Brain microvascular endothelial cell (primary cell): ENCODE results near the gene IAH1.

ENCODE experiments used
- DNase-seq: peaks from one replicate; pipeline ENCODE4 v3.0.0-alpha.2; 2020
- H3K27ac ChIP-seq: fragments of 250-450 bp; sonication (Bioruptor Pico); 2 replicates; pipeline ENCODE4 v1.5.1; 2020; ENCODE audit warnings: mild to moderate bottlenecking, moderate library complexity
- H3K27me3 ChIP-seq: fragments of 250-450 bp; sonication (Bioruptor Pico); replicated peaks from 2 replicates; pipeline ENCODE4 v1.5.1; 2020; ENCODE audit warnings: mild to moderate bottlenecking
- H3K36me3 ChIP-seq: fragments of 250-450 bp; sonication (Bioruptor Pico); replicated peaks from 2 replicates; pipeline ENCODE4 v1.5.1; 2020; ENCODE audit warnings: mild to moderate bottlenecking
- H3K4me3 ChIP-seq: 2 replicates; pipeline ENCODE4 v1.5.1; 2011; ENCODE audit warnings: low read depth, mild to moderate bottlenecking, control low read depth, low read length, moderate library complexity
- CTCF ChIP-seq: IDR thresholded peaks from 2 replicates; pipeline ENCODE4 v1.5.1; 2011; ENCODE audit warnings: low read depth, mild to moderate bottlenecking, moderate library complexity, low read length, control low read depth, inconsistent platforms; ENCODE audit errors: missing control alignments
- in situ Hi-C: cut with HindIII; loops from 2 replicates; pipeline ENCODE4 v1.10.0; 2017; ENCODE audit warnings: low sequenced_read_pairs, low pct_ligation_motif_present

IAH1 gene

GRCh38 chr2:9466147-9466683 is 8.1 kb upstream of the IAH1 start:
- peaks cover 6% of the 10 kb centered on the region for H3K36me3 ChIP-seq
- DNase-seq, result no peak
- H3K27me3 ChIP-seq, result no peaks in the 10 kb centered on the region
- H3K27ac ChIP-seq, result no peak overlapping the region
- no peak overlapping the region for H3K4me3 ChIP-seq
- in situ Hi-C loops, result no loop called here
- TF ChIP-seq CTCF, result no peak

- H3K36me3 ChIP-seq, result peaks cover 6% of the 10 kb centered on the region
- in situ Hi-C loops, result no loop called here
Measured at GRCh38 chr2:9467687-9468086, 6.7 kb upstream of the IAH1 start.

GRCh38 chr2:9471206-9471605 is 3.1 kb upstream of the IAH1 start:
- TF ChIP-seq CTCF, result no peak
- no peaks in the 10 kb centered on the region for H3K27me3 ChIP-seq
- H3K4me3 ChIP-seq, result no peak overlapping the region
- DNase-seq, result no peak
- in situ Hi-C loops, result no loop called here
- H3K36me3 ChIP-seq, result peaks cover 3% of the 10 kb centered on the region
- H3K27ac ChIP-seq, result no peak overlapping the region

More at GRCh38 chr2:9467687-9468086, 6.7 kb upstream of the IAH1 start:
- no peak overlapping the region for H3K27ac ChIP-seq
- no peak for TF ChIP-seq CTCF
- DNase-seq, result no peak
- no peaks in the 10 kb centered on the region for H3K27me3 ChIP-seq
- H3K4me3 ChIP-seq, result no peak overlapping the region

GRCh38 chr2:9472511-9472910 is 1.8 kb upstream of the IAH1 start:
- Histone ChIP-seq H3K27ac (no peak overlapping the region), H3K36me3 (peaks cover 3% of the 10 kb centered on the region), H3K4me3 (no peak overlapping the region), H3K27me3 (no peaks in the 10 kb centered on the region)
- in situ Hi-C loops, result no loop called here
- TF ChIP-seq CTCF, result no peak
- DNase-seq, result no peak

GRCh38 chr2:9473308-9473984 is 905 bp upstream of the IAH1 start:
- Histone ChIP-seq H3K27ac (no peak overlapping the region), H3K4me3 (peak overlapping the region; percentile 69), H3K36me3 (peaks cover under 1% of the 10 kb centered on the region), H3K27me3 (no peaks in the 10 kb centered on the region)
- in situ Hi-C loops, result no loop called here
- DNase-seq, result no peak
- TF ChIP-seq CTCF, result peak; percentile 29

GRCh38 chr2:9473985-9474360 is 378 bp upstream of the IAH1 start:
- H3K4me3 ChIP-seq, result peak overlapping the region; percentile 69
- DNase-seq, result no peak
- peak overlapping the region; percentile 58 for H3K27ac ChIP-seq
- peaks cover 3% of the 10 kb centered on the region for H3K36me3 ChIP-seq
- no peak for TF ChIP-seq CTCF
- no peaks in the 10 kb centered on the region for H3K27me3 ChIP-seq
- in situ Hi-C loops, result no loop called here
